Transverse colon (tissue), 4 donors: ENCODE data around the gene CCR4.

ENCODE experiments used
- CTCF ChIP-seq, 5 experiments: fragments of 200-600 bp in 3 of 5; fragments of 450-650 bp in 2 of 5; sonication (generic) in 3 of 5; IDR thresholded peaks; 1 replicate in 2 of 5; 2 replicates in 3 of 5; pipeline ENCODE4 v1.5.1; 2016 to 2017; ENCODE audit warnings: antibody characterized with exemption in 5 of 5, inconsistent platforms in 3 of 5, mild to moderate bottlenecking in 2 of 5, moderate library complexity in 1 of 5
- POLR2A ChIP-seq: fragments of 450-650 bp; IDR thresholded peaks from one replicate; pipeline ENCODE4 v1.6.1; 2016; ENCODE audit warnings: antibody characterized with exemption, mild to moderate bottlenecking, moderate library complexity
- POLR2AphosphoS5 ChIP-seq, 3 donors: sonication (generic); formaldehyde crosslinking; IDR thresholded peaks; one replicate each; pipeline ENCODE4 v1.6.1; 2016; ENCODE audit warnings: antibody characterized with exemption in 3 of 3

DNA sequence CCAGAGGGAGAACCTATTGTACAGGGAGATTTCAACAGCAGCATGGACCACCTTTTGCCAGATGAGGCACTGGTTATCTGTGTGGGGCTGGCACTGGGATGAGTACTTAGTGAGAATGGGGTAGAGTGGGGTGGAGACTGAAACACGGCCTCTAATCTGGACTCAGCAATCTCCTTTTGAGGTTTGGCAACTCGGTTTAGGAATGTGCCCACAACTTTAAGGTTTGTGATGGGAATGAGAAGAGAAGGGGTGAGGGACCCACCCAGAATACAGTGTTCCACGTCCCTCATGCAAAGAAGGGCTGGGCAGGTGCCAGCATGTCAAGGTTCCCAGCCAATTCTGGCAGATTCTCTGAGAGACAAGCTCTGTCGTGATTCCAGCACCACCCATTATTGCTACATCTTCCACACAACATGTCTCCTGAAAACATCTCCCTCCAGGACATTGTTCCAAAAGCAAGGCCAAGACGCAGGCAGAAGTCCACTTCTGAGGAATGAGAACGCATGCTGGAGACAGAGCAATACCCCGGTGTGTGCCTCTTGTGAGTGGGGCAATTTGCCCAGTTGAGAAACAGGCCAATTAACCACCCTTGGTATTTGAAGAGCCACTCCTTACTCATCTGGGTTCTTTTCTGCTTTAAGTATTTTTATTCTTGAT lies 37.5 kb upstream of the CCR4 start:
- no peak for TF ChIP-seq POLR2AphosphoS5 (IDR thresholded peaks at IDR 0.05)
- no peak for TF ChIP-seq CTCF (IDR thresholded peaks at IDR 0.05)
- TF ChIP-seq POLR2A: no peak
